Glomerular endothelial cell (primary cell): ENCODE data around the gene PTPRG. TPM values are rescaled to one million over a fixed set of nuclear protein-coding genes. Genes with fewer than 3 reads are reported as not detected.

Experiments
- DNase-seq: peaks from one replicate; pipeline ENCODE4 v3.0.0-alpha.2; 2011; ENCODE audit warnings: low read depth, low spot score; ENCODE audit errors: extremely low read depth
- total RNA-seq: library from RNA; depleted of rRNA; stranded (reverse); fragments of >200 nt; gene quantifications from 2 replicates; pipeline ENCODE4 v1.2.3, GENCODE V29; 2015

Gene PTPRG
- total RNA-seq, 1 donor from 2014 or later: 30.5 TPM

DNA sequence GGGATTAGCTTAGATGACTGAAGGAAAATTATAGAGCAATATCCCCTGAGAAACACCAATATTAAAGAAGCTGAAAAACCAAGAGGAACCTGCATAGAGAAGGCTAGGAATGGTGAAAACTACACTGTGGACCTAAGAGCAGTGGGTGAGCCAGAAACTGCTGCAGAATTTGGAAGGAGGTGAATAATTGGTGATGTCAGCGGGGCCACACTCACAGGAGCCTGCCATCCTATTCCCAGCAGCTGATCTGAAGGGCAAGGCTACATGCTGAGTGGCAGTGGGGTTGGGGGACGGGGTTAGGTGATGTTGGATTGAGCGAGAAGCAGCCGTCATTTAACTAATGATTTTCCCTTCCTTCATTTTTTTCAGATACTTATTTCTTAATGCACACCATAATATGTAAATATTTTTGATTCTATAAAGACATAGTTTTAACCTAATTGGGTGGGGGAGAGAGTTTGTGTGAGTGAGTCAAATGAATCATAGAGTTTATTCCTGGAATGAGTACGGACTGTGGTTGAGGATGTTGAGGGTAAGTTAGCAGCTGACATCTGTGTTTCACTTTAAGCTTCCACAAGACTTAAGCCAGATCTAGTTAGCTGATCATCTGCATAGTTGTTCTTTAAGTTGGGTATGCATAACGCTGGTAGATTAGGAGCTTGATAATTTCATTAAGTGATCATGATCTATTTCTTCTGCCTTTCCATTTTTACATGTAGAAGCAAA lies 222.8 kb downstream of the PTPRG start:
- DNase-seq: no peak

DNA sequence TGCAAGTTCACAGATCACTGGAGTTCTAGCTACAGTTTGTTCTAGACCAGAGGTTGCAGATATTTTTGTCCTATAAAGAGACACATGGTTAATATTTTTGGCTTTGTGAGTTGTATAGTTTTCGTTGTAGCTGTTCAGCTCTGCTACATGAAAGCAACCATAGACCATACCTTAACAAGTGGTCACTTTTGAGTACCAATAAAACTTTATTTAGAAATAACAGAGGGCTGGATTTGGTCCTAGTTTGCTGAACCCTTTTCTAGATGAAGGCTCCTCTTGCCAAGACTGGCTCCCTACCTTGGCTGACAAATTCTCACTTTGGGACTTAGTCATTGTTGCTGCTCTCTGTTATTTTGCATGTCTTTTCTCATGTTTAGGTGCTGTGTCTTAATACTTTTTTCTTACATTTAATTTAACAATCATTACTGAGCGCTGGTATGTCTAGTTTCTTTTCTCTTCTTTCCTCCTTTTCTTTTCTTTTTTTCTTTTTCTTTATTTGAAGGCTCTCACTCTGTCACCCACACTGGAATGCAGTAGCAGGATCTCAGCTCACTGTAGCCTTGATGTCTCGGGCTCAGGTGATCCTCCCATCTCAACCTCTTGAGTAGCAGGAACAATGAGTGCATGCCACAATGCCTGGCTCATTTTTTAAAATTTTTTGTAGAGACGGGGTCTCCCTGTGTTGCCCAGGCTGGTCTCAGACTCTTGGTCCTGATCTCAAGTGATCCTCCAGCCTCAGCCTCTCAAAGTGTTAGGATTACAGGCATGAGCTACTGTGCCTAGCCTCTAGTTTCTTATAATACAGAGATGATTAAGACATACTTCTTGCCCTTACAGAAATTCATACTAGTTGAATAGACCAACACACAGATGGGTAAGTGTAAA lies 227.5 kb downstream of the PTPRG start:
- no peak for DNase-seq

DNA sequence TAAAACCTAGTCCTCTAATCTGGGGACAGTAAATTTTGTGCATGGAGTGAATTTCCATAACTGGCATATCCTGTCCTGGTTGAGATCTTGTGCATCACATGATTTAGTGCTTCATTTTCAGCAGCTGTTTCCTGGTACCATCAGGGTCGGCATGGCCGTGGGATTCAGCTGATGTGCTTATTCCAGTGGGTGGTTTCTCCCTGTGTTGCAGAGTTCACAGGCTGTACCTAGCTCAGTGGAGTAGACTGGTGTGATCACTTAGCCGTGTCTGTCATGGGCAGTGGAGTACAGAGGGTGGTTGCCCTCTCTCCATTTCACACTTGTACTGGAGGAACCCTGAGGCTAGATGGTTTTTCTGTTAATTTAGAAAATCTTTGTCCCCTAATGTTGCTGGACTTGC lies 228.5 kb downstream of the PTPRG start:
- DNase-seq: no peak

DNA sequence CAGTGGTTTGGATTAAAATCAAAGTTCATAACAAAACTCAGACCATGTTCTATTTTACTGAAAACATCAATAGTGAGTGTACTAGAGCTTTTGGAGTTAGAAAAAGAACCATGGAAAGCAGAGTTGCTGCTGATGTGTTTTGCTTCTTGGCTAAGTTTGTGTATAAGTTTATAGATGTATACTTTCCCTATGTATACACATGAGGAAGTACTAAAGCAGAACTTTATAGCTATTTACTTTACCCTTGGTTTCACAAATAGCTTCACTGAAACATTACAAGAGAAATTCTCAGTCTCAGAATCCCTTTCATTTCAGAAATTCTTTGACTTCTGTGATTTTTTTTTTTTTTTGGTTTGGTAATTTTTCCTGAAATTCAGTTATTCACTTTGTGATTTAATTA lies 229.0 kb downstream of the PTPRG start:
- DNase-seq: no peak

DNA sequence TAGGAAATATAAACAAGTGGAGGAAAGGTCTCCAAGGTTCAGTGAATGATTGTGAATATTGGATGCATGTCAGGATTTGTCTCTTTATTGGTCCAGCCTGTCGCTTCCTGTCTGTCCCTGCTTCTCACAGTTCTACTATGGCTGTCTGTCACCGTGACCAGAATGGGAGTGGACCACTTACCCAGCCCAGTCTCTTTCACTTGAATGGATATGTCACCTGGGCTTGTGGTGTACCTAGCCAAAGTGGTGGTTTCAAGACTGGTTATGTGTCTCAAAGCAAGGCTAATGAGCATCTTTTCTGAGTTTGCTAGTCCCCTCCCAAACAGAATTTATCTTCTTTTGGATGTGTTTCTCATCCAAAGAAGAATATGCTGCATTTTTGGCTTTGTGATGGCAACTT lies 231.7 kb downstream of the PTPRG start:
- no peak for DNase-seq

DNA sequence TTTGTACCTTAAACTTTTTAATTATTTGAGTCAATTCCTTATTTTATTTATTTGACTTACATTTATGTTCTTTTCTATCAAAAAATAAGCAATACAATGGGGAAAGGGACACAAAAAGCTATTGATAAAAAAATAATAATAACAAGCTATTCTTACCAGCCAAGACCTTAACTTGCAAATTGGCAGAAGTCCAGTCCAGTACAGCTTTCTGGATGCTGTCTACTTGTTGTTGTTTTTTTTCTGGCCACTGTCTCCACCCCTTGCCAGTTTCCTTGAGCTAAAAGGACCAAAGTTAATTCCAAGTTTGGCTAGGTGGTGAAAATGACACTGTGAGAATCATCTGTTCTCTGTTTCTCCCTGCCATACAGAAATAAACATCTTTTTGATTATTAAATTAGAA lies 232.2 kb downstream of the PTPRG start:
- DNase-seq: no peak

DNA sequence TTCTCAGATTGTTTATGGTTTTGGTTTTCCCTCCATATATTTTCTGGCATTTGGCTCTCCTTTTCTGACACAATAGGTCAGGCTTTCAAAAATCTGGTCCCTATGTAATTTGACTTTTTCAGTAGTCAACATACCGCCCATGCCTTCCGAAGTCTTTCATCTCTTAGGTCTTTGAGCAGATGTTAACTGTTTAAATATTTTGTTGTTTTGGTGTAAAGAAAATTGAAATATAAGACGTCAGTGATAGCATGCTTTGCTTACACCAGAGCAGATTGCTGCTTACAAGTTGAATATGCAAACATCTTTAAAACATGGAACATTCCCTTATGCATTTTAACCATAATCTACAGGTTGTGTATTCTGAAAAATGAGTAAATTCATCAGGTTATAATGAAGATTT lies 233.0 kb downstream of the PTPRG start:
- no peak for DNase-seq

DNA sequence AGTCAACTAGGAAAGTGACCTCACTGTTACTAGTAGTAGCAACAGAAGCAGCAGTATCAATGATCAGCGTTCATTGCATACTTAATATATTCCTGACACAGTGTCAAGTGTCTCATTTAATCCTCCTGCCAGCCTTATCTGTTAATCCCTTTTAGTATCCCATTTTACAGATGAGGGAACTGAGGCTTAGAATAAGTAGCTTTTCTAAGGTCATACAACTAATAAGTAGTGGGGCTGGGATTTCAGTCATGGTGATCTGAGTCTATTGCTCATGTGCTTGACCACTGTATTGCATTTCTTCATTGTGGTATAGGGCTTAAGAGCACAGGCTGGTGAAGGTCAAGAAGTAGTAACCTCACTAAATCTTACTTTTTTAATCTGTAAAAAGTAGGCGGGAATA lies 233.6 kb downstream of the PTPRG start:
- no peak for DNase-seq

DNA sequence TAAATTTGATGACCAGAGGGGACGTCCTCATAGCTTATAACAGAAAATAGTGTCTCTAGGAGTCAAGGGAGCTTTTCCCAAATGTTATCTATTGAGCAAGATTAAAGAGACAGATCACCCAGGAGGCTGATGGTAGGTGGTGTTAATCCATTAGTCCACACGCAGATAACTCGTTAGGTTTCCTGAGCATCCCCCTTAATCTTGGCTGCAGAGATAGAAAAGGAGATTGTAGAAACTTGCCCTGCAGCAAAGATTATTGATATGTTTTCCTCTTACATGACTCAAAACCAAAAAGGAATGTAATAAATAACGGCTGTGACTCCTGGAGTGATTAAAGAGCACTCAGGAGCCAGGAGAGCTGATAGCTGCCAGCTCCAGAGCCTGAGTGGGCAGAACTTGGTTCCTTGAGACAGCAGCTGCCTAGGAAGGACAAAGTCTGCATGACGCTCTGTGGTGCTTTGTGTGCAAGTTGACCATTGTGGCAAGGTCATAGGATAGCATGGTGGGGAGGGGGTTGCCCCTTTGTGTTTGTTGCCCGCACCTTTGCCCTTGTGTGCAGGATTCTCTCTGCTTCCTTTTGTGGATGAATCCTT lies 234.8 kb downstream of the PTPRG start:
- DNase-seq: no peak

DNA sequence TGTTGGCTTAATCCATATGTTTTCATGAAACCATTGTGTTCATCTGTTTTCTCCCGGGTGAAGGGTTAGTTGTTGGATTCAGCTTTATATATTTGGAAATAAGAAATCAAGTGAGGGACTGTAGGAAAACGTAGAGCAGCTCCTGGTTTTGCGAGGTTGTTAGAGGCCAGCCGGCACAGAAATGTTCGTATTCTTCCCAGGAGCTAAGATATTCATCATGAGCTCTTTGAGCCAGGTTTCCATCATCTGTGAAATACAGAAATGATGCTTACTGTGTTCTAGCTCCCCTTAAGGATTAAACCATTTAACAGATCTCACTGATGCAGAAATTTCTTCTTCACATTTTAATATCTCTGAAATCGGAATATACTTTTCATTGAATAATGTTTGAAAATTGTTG lies 235.5 kb downstream of the PTPRG start:
- no peak for DNase-seq

DNA sequence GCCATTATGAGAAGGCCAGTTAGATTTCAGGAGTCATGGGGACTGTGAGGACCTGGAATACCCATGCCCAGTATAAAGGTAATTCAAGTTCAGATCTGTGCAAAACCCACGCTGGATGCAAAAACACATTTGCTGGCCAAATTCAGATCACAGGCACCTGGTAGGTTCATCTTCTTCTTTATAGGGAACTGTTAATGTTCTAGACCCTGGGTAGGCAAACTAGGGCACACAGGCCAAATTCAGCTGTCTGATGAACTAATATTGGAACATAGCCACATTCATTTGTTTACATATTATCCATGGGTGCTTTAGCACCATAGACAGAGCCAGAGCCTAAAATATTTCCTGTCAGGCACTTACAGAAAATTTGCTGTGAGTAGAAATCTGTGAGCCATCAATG lies 241.4 kb downstream of the PTPRG start:
- DNase-seq: no peak

DNA sequence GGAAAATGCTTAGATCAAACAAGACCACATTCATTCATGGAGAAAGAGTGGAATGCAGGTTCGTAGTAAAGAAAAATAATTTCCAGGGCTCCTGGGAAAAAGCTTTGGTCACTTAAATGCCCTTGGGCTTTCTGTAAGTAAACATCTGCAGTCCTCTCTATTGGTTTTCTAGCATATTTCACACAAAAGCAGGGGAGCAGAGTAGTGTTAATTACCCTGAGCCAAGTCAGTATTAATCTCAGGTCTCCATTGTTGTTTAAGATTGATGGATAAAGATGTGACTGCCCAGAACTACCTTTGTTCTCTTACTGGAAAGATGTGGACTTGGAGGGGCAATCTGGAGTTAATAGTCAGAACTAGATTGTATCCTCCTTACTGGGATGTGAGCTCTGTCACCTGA lies 242.6 kb downstream of the PTPRG start:
- no peak for DNase-seq

DNA sequence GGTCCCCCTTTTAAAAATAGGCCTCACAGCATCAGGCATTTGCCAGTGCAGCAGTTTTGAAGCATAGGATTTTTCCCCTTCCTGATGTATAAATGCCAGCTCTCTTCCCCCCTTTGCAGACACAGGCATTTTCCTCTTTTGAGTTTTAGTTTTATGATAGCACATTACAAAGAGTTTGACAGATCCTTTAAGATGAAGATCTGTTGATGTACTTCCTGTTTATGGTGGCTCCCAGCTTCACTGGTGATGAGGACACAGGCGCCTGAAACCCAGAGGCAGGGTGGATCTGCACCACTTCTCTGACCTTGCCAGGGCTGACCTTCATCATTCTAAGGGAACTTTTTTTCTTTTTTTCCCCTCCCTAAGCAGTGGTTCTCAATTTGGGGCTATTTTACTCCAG lies 243.4 kb downstream of the PTPRG start:
- no peak for DNase-seq

DNA sequence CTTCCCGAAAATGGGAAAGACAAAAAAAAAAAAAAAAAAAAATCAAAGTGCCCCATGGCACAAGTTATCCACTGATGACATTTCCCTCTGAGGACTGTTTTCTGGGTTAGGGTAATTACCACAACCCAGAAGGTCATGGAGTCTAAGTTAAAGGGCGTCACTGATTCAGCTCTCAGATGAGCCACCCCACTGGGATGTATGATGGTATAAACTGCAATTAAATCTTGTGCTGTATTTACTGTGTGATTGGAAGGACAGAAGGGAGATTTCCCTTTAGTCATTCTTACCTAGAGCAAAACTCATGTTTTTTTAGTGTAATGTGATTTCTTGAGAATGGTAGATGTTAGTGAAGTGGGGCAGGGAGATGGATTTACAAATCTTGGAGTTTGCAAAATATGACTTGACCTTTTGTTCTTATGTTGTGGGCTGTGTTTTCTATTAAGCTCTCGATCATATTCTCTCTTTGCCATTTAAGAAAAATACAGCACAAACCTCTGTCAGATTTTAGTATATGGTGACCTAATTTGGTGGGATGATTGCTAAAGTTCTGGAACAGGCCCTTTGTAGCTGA lies 244.2 kb downstream of the PTPRG start:
- DNase-seq: no peak

DNA sequence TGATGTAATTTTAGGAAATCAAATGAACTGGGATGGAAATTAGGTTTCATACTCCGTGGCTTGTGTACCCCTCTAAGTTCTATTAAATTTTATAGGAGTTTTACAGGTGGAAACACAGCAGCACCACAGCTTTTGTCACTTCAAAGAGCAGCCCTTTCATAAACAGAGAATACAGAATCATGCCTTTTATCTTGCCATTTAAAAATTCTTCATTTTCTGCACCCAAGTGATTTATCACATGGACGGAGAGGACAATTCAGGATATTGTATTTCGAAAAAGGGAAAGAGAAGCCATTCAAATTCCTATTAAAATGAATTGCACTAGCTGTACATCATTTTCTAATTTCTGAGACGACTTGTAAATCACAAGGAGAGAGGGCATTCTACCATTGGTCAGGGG lies 245.4 kb downstream of the PTPRG start:
- no peak for DNase-seq

DNA sequence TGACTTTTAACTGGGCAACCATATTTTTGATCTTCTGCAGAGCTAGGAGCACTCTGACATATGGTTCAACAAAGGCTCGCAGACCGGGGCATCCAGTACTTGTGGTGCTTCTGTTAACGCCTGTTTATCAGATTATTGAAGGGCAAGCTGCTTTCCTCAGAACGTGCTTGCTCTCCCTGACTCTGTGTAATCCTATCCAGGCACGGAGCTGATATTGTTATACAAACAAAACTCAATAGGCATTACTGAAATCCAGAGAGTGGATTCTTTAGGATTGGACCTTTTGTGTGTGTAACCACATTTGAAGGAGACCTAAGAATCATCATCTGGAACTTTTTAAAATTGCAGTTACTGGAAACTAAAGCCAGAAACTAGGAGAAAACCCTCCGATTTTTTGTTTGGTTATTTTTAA lies 246.5 kb downstream of the PTPRG start:
- no peak for DNase-seq

DNA sequence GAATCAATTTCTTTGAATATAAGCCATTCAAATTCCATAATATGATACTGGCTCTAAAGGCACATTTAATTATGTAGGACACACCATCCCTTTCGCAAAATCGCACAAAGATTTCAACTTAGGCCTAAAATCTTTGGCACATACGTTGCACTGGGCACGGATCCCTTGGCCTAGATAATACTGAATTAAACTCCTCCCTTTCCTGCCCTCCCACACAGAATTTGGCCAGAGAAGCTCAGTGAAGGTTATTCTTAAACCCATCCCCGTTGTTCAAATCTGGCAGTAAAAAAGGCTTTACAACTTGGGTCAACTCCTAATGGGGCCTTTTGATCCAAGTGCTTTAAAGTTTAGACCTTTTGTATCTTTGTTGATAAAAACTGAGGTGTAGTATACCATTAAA lies 247.2 kb downstream of the PTPRG start:
- no peak for DNase-seq

DNA sequence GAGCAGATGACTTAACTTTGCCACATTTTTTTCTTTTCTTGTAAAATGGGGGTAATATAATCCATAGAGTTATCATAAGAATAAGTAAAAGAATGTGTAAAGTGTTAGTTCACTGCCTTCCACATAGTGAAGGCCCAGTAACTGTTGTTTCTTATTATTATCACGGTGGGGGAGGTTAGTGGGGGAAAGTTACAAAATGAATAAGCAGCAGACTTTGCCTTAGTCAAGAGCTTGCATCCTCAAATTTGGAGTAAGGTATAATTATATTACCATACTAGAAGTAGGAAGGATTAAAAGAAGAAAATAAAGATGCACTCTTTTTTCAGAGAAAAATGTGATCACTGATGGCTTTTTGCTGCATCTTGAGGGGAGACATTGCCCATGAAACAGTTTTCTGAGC lies 247.6 kb downstream of the PTPRG start:
- no peak for DNase-seq

DNA sequence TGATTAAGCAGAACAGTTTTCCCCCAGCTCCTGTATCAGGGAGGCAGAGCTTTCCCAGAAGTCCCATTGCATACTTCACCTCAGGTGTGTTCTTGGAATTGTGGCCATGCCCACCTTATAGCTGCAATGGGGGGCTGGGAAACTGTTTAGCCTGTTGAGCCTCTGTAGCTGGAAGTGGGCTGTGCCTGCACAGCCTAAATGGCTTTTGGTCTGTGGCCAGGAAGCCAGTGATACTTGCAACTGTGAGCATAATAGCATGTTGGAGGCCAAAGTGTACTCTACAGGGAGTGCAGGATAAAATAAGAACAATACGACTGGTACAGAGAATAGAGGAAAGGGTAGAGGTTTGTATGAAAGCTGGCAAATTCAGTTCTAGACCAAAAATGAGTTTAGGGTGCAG lies 248.5 kb downstream of the PTPRG start:
- no peak for DNase-seq

DNA sequence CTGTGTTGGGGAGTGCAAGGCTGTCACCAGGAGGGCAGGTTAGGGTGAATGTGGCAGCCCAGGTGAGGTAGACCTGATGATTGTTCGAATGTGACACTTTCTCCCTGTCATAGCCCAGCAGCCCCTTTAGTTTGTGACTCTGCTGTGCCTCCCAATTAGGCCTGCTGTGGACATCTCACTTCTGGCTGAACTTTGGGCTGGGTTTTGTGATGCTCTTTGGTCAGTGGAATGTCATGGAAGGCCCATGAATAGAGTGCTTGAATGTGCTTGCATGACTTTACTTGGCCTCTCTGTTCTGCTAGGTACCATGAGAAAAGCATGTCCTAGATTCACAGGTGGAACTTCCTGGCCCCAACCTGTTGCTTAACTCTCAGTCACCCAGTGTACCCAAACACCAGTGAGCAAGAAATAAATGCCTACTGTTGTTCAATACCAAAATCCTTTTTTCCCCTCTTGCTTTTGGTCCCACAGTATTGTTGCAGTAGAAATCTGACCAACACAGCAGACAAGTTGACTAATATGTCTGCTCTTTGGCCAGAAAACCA lies 249.7 kb downstream of the PTPRG start:
- no peak for DNase-seq

DNA sequence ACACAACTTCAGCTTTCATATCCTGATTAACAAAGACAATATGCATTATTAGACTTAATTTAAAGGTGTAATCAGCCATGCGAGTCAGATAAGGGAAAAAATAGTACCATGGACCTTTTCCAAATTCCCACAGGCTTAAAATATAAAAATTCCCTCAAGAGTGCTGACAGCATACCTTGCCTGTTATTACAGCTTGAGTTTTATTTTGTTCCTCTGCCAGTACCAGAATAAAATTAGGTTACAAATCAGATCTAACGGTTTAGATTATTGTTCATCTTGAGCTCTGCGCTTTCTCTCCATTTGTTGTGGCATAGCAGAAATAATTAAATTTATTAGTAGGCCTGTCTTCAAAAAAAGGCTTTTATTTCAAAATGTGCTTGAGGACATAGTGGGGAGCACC lies 250.3 kb downstream of the PTPRG start:
- DNase-seq: no peak
